22Rv1 (cell line): Measurements from ENCODE around the gene ANKRD42.

ENCODE experiments used
- ZFX ChIP-seq: fragments of 450-650 bp; IDR thresholded peaks from 2 replicates; pipeline ENCODE4 v1.6.1; 2017; ENCODE audit warnings: antibody characterized with exemption, borderline replicate concordance
- TF ChIP-seq, protein P1 (sequence below): fragments of 450-650 bp; IDR thresholded peaks from 2 replicates; pipeline ENCODE4 v1.5.1; 2017; ENCODE audit warnings: mild to moderate bottlenecking

GRCh38 chr11:83159902-83160865 is 33.3 kb upstream of the ANKRD42 start:
- TF ChIP-seq, protein P1, sequence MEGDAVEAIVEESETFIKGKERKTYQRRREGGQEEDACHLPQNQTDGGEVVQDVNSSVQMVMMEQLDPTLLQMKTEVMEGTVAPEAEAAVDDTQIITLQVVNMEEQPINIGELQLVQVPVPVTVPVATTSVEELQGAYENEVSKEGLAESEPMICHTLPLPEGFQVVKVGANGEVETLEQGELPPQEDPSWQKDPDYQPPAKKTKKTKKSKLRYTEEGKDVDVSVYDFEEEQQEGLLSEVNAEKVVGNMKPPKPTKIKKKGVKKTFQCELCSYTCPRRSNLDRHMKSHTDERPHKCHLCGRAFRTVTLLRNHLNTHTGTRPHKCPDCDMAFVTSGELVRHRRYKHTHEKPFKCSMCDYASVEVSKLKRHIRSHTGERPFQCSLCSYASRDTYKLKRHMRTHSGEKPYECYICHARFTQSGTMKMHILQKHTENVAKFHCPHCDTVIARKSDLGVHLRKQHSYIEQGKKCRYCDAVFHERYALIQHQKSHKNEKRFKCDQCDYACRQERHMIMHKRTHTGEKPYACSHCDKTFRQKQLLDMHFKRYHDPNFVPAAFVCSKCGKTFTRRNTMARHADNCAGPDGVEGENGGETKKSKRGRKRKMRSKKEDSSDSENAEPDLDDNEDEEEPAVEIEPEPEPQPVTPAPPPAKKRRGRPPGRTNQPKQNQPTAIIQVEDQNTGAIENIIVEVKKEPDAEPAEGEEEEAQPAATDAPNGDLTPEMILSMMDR: no peak
- no peak for TF ChIP-seq ZFX
